SH-SY5Y (cell line): ENCODE results near the gene SUCLA2.

Source experiments
- GATA2 ChIP-seq: IDR thresholded peaks from 2 replicates; pipeline ENCODE4 v1.6.1; 2011; ENCODE audit warnings: mild to moderate bottlenecking, low read depth, low read length
- GATA3 ChIP-seq: IDR thresholded peaks from 2 replicates; pipeline ENCODE4 v1.6.1; 2011; ENCODE audit warnings: low read depth, mild to moderate bottlenecking, low read length, moderate library complexity

SUCLA2 gene

DNA sequence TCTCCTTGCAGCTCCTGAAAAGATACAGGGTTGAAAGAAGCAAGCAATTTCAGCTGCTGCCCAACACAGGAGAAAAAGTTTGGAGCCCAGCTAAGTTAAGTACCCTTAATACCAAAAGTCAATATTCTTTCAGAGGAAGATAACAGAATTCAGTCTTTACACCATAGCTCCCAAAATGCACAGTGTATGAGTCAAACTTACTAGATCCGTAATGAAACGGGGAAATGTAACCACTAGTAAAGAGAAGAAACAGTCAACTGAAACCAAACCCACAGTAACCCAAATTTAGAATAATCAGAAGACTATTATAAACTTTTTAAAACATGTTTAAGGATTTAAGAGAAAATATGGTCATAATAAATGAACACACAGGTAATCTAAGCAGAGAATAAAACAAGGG lies 45.2 kb downstream of the SUCLA2 start:
- TF ChIP-seq GATA3 (no peak), GATA2 (no peak)

DNA sequence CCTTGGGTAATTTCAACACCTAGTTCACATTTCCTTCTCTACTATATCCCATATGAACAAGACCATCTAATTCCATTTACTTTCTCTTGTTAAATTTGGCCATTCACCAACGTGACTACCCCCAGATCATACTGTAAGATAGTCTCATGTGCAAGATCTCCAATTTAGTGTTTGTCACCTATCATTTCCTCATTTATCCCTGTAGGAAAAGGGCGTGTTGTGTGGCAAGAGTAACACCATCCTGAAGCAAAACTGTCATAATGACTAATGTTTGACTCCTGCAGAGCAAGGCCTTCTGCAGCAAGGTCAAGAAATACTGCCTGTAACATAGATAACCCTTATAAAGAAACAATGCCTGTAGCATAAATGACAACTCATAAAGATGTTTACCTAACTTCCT lies 51.3 kb downstream of the SUCLA2 start:
- TF ChIP-seq GATA3 (no peak), GATA2 (no peak)

GRCh38 chr13:47945738-47946137 lies 55.3 kb downstream of the SUCLA2 start:
- TF ChIP-seq GATA2 (no peak), GATA3 (no peak)

- TF ChIP-seq GATA3 (no peak), GATA2 (no peak)
These were observed 66.7 kb downstream of the SUCLA2 start for GRCh38 chr13:47934371-47934770.

- TF ChIP-seq GATA3 (no peak), GATA2 (no peak)
These were observed 67.8 kb downstream of the SUCLA2 start for GRCh38 chr13:47932950-47933923.

DNA sequence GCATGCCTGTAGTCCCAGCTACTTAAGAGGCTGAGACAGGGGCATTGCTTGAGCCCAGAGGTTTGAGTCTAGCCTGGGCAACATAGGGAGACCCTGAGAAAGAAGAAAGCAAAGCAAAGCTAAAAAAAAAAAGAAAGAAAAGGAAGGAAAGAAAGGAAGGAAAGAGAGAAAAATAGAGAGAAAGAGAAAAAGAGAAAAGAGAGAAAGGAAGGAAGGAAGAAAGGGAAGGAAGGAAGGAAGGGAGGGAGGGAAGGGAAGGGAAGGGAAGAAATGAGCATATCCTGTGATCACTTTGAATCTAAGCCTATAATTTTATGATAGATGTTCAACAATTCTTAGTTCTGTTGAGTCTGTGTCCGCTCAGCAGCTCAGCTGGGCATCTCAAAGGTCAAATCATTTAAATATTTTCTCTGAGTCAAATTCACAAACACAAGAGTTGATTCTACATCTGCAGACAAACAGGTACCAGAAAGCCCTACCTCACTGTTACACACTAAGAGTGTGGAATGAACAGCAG lies 70.4 kb downstream of the SUCLA2 start:
- TF ChIP-seq GATA3 (no peak), GATA2 (no peak)

DNA sequence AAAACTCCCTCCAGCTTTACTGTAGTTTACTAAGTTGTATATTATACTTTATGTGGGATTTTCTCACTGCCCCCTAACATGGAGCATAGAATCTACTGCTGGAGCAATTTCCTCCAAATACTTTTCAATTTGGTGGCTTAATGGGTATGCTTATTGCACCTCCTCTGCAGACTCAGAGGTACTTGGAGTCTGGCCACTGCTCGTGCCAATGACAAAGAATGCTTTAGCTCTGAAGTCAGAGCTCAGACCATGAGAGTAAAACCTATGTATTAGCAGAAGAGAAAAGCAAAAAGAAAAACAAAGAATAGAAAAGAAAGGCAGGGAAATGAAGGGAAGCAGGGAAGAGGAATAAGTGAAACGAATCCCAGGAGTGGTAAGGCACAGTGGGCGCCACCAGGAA lies 71.9 kb downstream of the SUCLA2 start:
- no peak for TF ChIP-seq GATA3
- TF ChIP-seq GATA2: no peak

GRCh38 chr13:47917022-47917574 lies 84.0 kb downstream of the SUCLA2 start:
- TF ChIP-seq GATA3 (no peak), GATA2 (no peak)

DNA sequence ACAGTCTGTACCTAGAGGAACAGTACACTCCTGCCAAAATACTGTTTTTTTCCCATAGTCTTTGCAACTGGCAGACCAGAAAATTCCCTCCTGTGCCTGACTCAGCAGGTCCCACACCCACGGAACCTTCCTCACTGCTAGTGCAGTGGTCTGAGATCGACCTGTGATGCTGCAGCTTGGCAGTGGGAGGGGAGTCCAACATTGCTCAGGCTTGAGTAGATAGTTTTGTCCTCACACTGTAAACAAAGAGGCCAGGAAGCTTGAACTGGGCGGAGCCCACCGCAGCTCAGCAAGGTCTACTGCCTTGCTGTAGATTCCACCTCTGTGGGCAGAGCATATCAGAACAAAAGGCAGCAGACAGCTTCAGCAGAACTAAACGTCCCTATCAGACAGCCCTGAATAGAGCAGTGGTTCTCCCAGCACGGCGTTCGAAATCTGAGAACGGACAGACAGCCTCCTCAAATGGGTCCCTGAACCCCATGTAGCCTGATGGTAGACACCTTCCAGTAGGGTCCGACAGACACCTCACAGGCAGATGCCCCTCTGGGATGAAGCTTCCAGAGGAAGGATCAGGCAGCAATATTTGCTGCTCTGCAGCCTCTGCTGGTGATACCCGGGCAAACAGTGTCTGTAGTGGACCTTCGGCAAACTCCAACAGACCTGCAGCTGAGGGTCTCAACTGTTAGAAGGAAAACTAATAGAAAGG lies 92.7 kb downstream of the SUCLA2 start:
- no peak for TF ChIP-seq GATA2
- TF ChIP-seq GATA3: no peak

- no peak for TF ChIP-seq GATA2
- no peak for TF ChIP-seq GATA3
These were observed 96.2 kb downstream of the SUCLA2 start for GRCh38 chr13:47904891-47905290.

- no peak for TF ChIP-seq GATA3
- TF ChIP-seq GATA2: no peak
These were observed 96.8 kb downstream of the SUCLA2 start for GRCh38 chr13:47904241-47904640.

- TF ChIP-seq GATA3 (no peak), GATA2 (no peak)
These were observed 97.2 kb downstream of the SUCLA2 start for GRCh38 chr13:47903836-47904235.

GRCh38 chr13:47901441-47901840 lies 99.6 kb downstream of the SUCLA2 start:
- no peak for TF ChIP-seq GATA3
- no peak for TF ChIP-seq GATA2

DNA sequence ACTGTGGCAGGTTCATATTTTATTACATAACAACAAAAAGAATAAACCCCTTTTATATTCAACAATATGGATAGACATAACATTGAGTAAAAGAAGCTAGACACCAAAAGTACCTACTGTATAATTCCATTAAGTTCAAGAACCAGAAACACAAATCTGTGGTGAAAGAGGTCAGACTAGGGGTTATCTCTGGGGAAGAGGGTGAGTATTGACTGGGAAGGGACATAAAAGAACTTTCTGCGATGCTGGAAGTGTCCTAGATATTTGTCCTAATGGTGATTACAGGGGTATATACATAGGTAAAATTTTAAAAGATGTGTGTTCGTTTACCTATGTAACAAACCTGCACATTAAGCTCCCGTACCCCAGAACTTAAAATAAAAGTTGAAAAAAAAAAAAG lies 103.0 kb downstream of the SUCLA2 start:
- no peak for TF ChIP-seq GATA2
- no peak for TF ChIP-seq GATA3
